Stimulated activated CD4-positive, alpha-beta T cell treated with anti-CD3 and anti-CD28 coated beads, Interleukin-1b, Interleukin-23, amount 100 ng/mL, for 48 hours (primary cell): ENCODE measurements around the gene GPR107.

ENCODE experiments used
- DNase-seq: peaks from one replicate; pipeline ENCODE4 v3.0.0-alpha.2; 2020

Gene GPR107

DNA sequence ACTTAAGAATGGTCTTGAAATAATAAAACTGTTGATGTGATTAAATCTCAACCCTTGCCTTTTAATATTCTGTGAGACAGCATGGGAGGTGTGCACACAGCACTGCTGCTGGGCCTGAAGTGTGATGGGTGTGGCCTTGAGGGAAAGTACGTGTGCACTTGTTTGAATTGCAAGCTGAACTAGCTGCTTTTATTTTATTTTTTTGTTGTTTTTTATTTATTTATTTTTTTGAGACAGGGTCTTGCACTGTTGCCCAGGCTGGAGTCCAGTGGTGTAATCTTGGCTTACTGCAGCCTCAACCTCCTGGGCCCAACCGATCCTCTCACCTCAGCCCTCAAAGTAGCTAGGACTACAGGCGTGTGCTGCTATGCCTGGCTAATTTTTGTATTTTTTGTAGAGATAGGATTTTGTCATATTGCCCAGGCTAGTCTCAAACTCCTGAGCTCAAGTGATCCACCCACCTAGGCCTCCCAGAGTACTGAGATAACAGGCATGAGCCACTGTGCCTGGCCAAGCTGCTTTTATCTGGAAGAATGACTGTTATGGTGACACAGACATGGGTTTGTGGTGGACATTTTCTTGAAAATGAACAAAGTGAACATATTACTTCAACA is 58.9 kb downstream of the GPR107 start:
- DNase-seq, result peak; percentile 17

DNA sequence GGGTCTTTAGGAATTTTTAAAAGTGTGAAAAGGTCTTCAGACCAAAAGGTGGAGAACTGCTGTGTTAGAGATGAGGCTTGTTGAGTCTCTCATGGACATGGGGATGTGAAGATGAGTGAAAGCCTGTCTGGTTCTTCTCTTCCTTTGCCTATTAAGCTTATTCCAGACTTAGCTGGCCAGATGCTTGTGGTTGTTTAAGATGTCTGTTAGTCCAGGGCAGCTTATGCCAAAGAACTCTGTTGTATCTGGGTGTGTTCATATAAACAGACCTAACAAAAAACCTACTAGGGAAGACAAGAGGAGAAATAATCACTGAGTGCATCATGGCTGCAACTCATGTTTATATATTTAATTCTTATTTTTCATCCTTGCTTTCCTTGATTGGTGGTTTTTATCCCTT is 61.0 kb downstream of the GPR107 start:
- DNase-seq, result no peak

DNA sequence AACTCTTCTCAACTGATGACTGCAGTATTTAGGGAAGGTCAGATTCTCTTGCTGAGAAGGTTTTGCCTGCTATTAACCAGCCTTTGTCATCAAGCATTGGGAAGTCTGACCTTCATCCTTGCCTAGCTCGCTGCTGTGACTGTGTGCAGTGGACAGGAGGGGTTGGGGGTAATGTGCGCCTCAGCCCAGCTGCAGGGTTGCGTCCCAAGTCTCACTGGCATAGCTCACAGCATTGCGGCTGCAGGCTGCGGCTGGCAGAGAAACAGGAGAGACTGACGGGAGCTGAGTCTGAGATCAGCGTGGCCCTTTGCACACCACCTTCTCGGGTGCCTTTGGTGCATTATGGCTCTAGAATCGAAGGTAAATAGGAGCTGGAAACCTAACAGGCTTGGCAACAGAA is 62.6 kb downstream of the GPR107 start:
- DNase-seq, result no peak

DNA sequence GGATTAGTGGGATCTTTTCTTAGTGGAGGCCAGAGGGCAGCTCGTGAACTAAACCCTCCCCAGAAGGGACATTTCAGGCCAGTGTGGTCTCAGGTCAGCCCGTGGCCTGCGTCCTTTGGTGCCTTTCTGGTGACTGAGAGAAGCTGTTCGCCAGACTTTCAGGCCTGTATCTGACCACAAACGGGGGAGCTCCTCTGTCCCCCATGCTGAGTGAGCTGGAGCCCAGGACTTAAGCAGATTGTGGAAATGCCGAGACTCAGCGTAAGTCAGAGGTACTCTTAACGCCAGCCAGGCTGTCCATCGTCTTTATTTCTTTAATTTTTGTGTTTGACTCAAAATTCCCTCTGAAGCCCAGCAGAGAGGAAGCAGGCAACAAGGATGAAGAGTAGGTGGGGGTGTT is 63.7 kb downstream of the GPR107 start:
- DNase-seq, result no peak

DNA sequence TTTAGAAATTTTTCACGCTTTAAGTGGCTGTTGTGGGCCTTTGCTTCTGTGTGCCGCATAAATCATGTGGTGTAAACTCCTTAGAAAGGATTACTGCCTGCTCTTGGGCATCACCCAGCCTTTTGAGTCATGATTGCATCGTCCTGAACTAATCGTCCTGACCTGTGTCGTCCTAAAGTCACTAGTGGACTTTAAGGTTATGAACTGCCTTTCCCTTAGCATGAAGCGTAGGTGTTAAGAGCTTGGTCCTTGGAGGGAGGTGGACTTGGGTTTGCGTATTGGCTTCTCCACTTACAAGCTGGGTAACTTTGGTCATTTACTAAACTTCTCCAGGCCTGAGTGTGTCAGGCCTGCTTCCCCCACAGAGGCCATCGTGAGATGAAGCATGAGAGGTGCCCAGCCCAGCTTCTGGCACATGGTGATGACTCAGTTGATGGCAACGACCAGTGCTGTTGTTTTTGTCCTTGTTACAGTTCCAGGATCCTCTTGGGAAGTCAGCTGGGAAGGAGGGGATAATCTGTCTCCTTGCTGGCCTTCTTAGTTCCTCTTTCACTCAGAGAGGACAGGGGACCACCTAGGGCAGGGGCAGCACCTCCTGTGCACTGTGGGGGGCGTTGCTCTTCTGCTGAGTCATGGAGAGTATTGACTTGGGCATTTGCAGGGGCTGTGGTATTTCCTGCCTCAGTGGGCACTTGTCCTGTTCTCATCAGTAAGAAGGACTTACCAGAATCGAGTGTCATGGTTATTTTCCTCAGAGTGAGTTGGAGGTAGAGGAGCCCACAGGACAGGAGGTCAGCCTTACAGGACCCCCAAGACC is 64.3 kb downstream of the GPR107 start:
- DNase-seq, result no peak

DNA sequence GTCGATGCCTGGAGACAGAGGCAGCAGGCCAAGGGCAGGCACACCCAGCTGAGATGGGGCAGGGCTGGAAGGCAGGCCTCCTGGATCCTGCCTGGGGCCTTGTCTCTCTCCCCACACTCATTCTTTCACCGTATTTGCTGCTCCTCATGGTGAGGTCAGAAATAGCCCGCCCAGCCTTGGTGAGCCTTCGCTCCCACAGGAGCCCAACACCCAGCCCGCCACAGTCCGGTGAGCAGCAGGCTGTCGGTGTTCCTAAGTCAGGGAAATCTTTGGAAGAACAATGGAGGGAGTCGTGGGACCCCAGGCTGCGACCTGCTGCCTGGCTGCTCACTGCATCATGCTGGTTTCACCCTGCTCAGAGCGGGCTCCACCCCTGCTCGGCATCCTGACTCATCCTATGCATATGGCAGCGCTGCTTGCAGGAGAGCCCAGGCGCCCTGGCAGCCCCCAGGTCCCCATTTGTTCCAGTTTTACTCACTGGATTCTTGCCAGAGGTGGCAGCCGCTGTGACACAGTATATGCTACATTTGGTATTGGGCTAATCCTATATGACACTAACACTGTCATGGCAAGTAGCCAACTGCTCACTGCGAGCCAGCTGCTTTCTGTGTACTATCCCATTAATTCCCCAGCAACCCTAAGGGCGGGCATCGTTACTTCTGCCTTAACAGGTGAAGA is 65.3 kb downstream of the GPR107 start:
- no peak for DNase-seq

DNA sequence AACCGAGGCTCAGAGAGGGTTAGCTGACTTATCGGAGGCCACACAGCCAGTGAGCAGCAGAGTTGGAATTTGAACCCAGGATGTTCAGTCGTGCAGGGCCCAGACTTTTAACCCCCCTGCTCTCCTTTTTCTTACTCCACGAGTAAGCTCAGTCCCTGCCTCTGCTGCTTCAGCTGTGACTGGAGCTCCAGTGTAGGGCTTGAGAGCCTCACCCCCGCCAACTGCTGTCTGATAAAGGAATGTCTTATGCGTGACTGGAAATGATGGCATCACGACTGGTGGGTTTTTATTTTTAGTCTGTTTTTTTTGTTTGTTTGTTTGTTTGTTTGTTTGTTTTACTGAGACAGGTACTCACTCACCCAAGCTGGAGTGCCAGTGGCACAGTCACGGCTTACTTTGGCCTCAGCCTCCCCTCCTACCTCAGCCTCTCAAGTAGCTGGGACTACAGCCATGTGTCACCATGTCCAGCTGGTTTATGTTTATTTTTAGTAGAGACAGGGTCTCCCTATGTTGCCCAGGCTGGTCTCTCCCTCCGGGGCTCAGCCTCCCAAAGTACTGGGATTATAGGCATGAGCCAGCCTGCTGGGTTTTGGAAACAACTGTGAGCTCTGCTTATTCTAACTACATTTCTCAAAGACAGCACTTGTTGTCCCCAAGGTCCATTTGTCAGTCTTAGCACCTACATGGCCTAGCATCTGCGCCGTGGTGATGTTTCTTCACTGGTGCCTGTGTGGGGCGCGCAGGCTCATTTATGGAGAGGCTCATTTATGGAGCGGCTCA is 66.0 kb downstream of the GPR107 start:
- DNase-seq, result no peak

DNA sequence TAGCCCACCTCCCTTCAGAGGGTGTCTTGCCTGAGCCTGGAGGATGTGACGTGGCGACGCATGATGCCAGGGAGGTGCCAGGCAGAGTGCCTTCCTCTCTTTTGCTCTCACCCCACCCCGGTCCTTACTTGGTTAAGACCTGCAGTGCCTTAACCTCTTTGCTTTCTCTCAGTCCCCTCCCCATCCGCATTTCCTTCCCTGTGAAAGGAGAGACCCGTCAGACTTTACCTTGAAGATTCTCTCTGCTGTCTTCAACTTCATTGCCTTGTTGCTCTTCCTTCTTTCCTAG is 66.5 kb downstream of the GPR107 start:
- DNase-seq, result no peak

DNA sequence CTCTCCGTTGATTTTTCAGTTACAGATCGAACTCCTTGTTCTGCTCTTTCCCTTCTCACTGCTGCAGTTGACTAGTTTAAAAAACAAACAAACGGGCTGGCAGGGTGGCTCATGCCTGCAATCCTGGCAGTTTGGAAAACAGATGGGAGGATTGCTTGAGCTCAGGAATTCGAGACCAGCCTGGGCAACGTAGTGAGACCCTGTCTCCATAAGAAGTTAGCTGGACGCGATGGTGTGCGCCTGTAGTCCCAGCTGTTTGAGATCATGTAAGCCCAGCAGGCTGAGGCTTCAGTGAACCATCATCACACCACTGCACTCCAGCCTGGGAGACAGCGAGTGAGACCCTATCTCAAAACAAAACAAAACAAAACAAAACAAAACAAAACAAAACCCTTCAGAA is 67.1 kb downstream of the GPR107 start:
- no peak for DNase-seq

DNA sequence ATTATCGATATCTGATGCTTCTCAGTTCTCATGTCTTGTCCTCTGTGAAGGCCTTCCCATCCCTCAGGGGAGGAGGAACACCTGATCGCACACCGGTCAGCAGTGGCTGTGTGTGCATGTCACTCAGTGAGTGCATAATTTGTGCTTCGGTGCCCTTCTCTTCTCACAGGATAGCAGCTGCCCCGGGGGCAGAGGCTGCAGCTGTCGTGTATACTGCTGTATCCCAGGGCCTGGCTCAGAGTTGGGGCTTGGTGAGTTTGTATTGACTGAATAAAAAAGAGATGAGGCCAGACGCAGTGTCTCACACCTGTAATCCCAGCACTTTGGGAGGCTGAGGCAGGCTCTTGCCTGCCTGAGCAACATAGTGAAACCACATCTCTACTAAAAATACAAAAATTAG is 68.8 kb downstream of the GPR107 start:
- no peak for DNase-seq

DNA sequence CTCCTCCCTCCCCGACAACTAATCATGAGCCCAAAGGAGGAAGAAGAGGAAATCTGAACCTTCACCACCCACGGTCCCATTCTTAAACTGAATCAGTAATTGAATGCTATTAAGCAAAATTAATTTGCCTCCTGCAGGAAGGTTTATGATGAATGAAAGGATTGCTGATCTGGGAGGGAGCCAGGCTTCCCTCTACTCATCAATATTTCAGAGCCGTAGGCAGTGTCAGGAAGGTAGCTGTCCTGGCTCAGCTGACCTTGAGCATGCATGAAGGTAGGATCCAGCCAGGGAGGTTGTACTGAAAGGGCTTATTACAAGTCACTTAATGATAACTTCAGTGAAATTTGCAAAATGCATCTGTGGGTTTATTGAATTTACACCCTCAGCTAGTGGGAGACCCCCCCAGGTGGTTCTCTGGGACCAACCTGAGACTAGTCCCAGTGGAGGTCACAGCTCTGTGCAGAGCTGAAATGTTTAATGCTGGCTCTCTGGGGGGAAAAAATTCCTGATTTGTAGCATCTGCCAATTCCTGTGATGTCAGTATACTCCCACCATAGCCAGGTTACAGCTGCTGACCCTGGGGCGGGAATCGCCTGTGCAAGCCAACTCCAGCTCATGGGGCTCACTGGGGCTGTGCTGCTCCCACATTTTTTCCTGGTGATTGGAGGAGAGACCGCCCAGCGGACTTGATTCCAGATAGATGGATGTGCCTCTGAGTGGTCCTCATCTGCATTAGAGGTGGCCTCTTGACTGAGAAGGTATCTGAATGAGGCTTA is 70.6 kb downstream of the GPR107 start:
- DNase-seq, result no peak

DNA sequence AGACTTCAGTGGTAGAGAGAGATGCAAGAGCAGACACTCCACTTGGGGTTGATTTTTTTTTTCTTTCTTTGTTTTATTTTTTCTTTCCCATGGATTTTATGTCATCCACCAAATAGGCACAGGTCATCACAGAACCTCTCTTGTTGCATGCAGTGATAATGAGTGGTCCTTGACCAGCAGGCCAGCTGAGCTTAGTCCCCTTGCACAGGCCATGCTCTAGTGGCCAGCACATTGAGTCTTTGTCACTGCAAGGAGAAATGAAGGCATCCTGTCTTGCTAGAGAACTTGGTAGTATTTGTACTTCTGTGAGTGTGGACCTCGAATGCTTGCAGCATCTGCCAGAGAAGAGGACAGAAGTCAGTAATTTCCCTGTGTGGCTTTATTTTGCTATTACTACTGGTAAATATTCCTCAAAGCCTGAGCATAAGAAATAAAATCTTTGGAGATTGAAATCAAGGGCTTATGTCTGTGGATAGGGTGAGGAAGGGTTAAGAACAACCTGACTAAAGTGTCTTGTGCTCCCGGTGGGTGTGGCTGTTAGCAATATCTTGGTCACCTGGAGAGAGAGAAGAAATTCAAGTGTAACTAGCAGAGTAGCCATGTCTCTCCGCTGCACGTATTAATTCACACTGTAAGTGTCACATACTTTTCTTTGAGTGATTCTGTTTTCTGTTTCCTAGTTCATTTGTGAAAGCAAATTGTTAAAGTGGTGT is 73.2 kb downstream of the GPR107 start:
- no peak for DNase-seq

DNA sequence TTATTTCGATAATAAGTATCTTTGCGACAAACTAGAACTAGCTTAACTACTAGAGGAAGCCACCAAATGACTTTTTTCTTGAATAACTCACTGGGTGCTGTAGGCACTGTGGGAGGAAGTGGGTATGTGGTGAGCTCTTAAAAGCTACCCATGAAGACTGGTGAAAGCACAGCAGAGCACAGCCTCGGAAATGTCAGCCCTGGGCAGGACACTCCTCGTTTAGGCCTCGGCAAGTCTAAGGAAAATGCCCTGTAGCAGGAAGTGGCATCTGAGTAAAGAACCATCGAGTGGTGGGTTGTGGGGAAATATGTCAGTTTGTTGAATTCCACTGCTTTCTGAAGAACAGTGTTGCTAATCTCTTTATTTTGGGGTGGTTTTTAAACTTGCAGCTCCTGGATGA is 74.5 kb downstream of the GPR107 start:
- peak; percentile 70 for DNase-seq

DNA sequence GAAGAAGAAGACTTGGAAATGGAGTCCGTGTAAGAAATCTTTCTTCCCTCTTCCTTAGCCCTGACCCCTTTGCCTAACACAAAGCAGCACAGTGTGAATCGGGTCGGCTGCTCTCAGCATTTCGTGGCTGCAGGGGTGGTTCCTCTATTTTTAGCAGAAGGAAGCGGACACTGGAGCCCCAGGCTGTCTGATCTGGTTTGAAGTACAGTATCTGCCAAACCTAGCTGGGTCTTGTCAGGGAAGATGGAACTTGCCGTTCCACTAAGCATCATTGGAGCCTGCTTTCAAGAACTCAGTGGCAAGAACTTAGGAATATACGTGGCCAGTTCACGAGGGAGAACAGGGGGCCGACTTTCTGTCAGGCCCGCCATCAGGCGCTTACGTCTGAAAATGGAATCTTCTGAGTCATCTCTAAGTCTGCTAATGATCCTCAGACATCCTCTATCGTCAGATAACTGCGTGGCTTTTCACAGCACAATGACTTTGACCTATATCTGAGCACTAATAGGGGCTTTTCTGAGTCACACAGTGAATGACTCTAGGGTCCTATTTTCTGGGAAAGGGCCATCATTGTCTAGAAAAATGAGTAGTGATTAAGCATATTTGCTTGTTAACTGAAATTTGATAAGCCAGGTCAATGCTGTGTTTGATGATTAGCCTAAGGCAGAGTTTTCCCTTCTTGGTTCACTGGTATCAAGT is 75.2 kb downstream of the GPR107 start:
- DNase-seq, result peak; percentile 62

DNA sequence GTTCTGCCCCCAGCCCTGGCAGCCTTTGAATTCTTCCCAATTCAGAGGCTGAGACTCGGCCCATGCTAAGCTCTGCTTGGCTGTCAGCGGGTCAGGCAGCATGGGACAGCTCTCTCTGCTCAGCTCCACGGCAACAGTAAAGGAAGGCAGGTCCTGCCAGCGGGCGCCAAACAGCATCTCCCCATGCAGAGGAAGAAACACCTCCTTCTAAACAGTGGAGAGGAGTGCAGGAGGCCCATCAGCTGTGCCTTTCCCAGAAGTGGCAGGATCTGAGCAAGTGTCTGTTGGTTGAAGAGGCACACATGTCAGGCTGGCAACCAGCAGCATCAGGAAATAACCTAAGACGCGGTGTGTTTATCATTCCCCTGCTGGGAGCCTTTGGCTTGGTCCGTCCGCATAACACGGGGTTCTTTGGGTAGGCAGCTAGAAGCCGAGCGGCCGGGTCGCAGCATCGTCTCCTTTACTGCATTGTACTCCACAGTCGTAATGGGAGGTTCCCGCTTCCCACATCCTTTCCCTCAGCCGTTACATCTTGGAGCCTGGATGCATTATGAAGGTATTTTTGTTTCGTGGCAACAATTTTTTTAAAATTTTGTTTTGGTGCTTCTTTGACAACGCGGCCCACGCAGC is 75.8 kb downstream of the GPR107 start:
- DNase-seq, result peak; percentile 26

DNA sequence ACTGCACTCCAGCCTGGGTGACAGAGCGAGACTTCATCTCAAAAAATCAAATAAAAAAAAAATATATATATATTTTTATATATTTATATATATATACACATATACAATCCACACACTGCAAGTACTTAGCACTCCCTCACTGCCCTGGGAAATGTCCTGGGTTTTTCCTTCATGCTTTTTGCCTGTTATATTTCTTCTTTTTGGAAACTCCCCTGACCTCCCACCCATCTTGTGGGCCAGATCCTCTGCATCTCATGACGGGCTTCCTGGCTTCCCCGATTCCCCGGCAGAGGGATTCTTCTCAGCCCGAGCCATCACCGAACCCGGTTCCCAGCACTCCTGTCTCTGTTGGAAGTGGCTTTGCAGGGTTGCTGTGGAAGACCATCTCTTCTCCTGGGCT is 79.0 kb downstream of the GPR107 start:
- no peak for DNase-seq

DNA sequence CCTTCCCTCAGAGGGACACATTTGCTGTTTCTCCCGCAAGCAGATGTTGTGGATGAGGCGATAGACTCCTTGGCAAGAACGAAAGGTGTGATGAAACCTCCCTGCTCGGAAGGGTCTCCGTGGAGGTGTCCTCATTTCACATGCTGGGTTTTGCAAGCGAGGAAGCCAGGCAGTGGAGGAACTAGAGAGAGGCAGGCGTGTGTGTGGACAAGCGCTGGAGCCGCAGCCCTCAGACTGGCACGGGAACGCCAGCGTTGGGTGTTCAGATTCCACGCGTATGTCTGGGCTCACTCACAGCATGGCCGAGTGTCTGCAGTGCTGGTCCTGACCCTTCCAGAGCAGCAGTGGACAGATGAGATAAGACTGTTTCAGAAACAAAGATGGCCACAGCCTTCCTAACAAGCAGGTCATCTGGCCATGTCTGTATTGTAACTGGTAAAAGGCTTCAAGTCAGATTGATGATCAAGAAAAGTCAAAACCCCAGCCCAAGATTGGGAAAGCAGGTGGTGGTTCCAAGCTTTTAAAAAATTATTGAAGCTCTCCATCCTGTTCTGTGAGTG is 83.5 kb downstream of the GPR107 start:
- no peak for DNase-seq

DNA sequence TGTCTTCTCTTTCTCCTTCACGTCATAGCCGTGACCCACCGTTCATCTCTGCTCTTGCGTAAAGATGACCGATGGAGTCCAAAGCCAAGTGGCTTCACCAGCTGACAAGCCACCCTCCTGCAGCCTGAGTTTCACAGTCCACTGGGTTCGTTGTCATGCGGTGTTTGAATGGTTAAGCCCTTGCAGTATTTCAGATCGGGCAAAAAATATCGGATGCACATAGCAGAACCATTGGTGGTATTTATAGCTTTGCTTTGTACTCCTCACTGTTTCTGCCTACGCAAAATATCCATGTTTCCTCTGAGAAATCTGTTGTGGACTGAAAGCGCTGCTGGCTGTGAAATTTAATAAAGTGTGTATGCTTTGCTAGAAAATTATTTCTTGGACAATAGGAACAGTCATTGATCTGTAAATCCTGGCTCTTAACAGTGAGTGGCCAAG is 84.0 kb downstream of the GPR107 start:
- no peak for DNase-seq

DNA sequence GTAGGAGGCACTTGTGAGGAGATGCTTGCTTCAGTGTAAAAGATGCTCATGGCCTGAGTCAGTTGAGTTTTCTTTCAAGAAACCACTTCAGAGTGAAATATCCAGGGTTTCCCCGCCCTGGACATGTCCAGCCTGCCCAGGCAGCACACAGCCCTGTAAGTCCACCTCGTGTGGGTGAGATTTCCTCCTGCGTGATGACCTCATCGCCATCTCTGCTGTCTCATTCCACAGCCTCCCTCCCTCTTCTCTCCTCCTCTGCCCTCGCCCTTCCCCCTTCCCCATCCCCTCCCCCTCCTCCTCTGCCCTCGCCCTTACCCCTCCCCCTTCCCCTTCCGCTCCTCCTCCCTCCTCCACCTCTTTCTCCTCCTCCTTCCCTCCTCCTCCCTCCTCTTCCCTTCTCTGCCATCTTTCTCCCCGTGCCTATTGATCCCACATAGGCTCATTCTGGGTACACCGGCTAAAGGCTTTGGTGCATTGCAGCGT is 84.5 kb downstream of the GPR107 start:
- DNase-seq, result no peak

DNA sequence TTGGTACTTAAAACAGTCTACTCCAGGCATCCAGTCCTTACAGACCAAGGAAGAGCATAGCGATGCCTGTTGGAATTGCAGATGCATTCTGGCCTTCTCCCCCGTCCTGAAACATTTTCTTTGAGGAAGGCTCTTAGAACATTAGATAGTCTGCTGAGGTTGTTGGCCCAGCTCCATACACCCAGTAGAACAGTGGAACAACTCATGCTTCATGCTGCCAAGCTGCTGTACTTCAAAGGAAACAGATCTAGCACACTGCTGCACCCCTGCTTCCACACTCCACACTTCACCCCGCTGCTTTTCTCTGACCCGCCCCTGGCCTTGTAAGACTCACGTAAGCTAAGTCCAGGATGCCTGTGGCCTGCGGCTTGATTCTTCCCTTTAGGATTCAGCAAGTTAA is 85.1 kb downstream of the GPR107 start:
- DNase-seq, result no peak
